ENCODE results near the gene NHP2. TPM values are rescaled to one million over a fixed set of nuclear protein-coding genes. Genes with fewer than 3 reads are reported as not detected.

Gene NHP2
- total and polyA plus RNA-seq, 10 of the 15 experiments (the other 5 are each of a cell fraction or from before 2014, with no cell fraction given): 39.2 to 513 (median 198) TPM

DNA sequence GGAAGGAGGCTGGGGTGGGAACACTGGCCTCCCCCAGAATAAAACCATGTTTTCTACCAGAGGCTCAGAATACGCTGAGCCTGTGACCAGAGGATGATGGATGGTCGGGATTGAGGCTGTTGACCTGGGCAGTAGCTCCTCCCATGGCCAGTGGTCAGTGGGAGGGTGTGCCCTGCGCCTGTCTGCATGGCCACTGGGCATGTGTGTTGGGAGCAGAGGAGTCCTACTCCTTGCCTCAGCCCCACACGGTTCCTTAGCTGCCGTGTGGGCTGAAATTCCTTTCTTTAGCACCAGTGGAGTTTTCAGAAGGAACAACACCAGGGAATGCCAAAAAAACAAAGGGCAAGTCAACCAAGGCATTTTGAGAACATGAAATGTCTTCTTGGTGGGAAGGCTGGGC is 31.3 kb downstream of the NHP2 start:
- TF ChIP-seq TCF3 (IDR thresholded peaks at IDR 0.05; ENCODE audit: borderline replicate concordance, insufficient read depth, low read depth, low read length) (no peak), TARDBP (IDR thresholded peaks at IDR 0.05; ENCODE audit: borderline replicate concordance) (no peak), NR2C2 (IDR thresholded peaks at IDR 0.05; ENCODE audit: borderline replicate concordance, control insufficient read depth, insufficient read length, low read depth) (no peak), BACH1 (IDR thresholded peaks at IDR 0.05; ENCODE audit: borderline replicate concordance) (no peak), FOS (IDR thresholded peaks at IDR 0.05; ENCODE audit: borderline replicate concordance, extremely low read depth, insufficient read length) (no peak)
- TF ChIP-seq, protein P1, sequence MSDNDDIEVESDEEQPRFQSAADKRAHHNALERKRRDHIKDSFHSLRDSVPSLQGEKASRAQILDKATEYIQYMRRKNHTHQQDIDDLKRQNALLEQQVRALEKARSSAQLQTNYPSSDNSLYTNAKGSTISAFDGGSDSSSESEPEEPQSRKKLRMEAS (IDR thresholded peaks at IDR 0.05; ENCODE audit: low read depth, low read length): no peak
- ATAC-seq (no peak), FAIRE-seq (no peak), DNase-seq (ENCODE audit: low read depth, low spot score) (no peak)
- Histone ChIP-seq H3K4me3 (no peak overlapping the region), H3K4me1 (ENCODE audit: control insufficient read depth, insufficient read depth, low read length) (peaks cover 25% of the 10 kb centered on the region), H3K27me3 (replicated peaks in 1 of 2; ENCODE audit: control insufficient read depth in 2 of 2, insufficient read depth in 2 of 2, low read length in 1 of 2) (no peaks in the 10 kb centered on the region), H3K79me2 (ENCODE audit: control insufficient read depth, insufficient read depth, low read length) (peaks cover 19% of the 10 kb centered on the region), H3K9me3 (replicated peaks; ENCODE audit: control insufficient read depth, insufficient read depth, low read length) (no peaks in the 10 kb centered on the region), H3K4me2 (ENCODE audit: control insufficient read depth, insufficient read depth) (no peak overlapping the region), H3K27ac (ENCODE audit: control insufficient read depth, insufficient read depth) (no peak overlapping the region), H3K36me3 (ENCODE audit: control insufficient read depth in 2 of 2, insufficient read depth in 2 of 2, low read length in 1 of 2) (peaks cover 3 to 19% of the 10 kb centered on the region in 2 experiments; a peak in 3 of 4 replicates), H4K20me1 (ENCODE audit: control insufficient read depth, insufficient read depth) (no peaks in the 10 kb centered on the region), H3K9ac (ENCODE audit: control insufficient read depth, insufficient read depth, low read length) (no peak overlapping the region), H2AFZ (ENCODE audit: control insufficient read depth, low read depth, low read length) (no peak overlapping the region)
- no TSS peak for BruUV-seq (replicated peaks)
- intact Hi-C loops (cut with micrococcal nuclease; ENCODE audit: unreplicated experiment): no loop called here
- ChIA-PET CTCF (interaction anchor here (3.0 kb wide), 1 partner anchor 13 kb away, joined by 20 read pairs; no protein-coding TSS in a partner anchor), POLR2A (interaction anchor here (1.0 kb wide), 1 partner anchor 9 kb away, joined by 3 read pairs; no protein-coding TSS in a partner anchor), RAD21 (ENCODE audit: unreplicated experiment) (interaction anchor here (0.6 kb wide), 1 partner anchor 36 kb away, joined by 3 read pairs; no protein-coding TSS in a partner anchor), SMC1A (ENCODE audit: uncharacterized antibody, unreplicated experiment) (interaction anchor here (1.7 kb wide), 1 partner anchor 48 kb away, joined by 3 read pairs; no protein-coding TSS in a partner anchor)
- 95% methylated on average over 5 of the region's 5 CpGs for WGBS (ENCODE audit: insufficient coverage, insufficient replicate concordance, low lambda C conversion rate, missing lambda C conversion rate)
- in situ Hi-C loops (cut with MboI): loop anchor here (10.0 kb wide), 1 partner anchor 1692 kb away; no protein-coding TSS in a partner anchor
